Peyer's patch (tissue), 4 donors: Measurements from ENCODE around the gene RRP8. TPM values are rescaled to one million over a fixed set of nuclear protein-coding genes. Genes with fewer than 3 reads are reported as not detected.

Experiments used
- DNase-seq, 3 donors: peaks; one replicate each; pipeline ENCODE4 v3.0.0-alpha.2; 2017 to 2019
- H3K27ac ChIP-seq, 4 donors: fragments of 200-600 bp; sonication (generic); one replicate each; pipeline ENCODE4 v1.5.1; 2016 to 2019
- H3K27me3 ChIP-seq, 2 donors: fragments of 200-600 bp; sonication (generic); one replicate each; pipeline ENCODE4 v1.5.1; 2019
- H3K36me3 ChIP-seq, 3 donors: fragments of 200-600 bp; sonication (generic); one replicate each; pipeline ENCODE4 v1.5.1; 2016 to 2019
- H3K4me1 ChIP-seq, 4 donors: fragments of 200-600 bp; sonication (generic); one replicate each; pipeline ENCODE4 v1.5.1; 2016 to 2019
- H3K4me3 ChIP-seq, 4 donors: fragments of 200-600 bp; sonication (generic); 1 replicate in 3 of 4; 2 replicates in 1 of 4; pipeline ENCODE4 v1.5.1; 2016 to 2019; ENCODE audit warnings: mild to moderate bottlenecking in 1 of 4
- H3K9me3 ChIP-seq, 4 donors: fragments of 200-600 bp; sonication (generic); one replicate each; pipeline ENCODE4 v1.5.1; 2016 to 2019; ENCODE audit warnings: mild to moderate bottlenecking in 1 of 4
- POLR2A ChIP-seq, 2 donors: fragments of 450-650 bp; IDR thresholded peaks; one replicate each; pipeline ENCODE4 v1.5.1; 2017; ENCODE audit warnings: antibody characterized with exemption in 2 of 2, mild to moderate bottlenecking in 2 of 2, moderate library complexity in 2 of 2
- total RNA-seq, 4 donors: library from RNA; depleted of rRNA; stranded (reverse); fragments of >200 nt; gene quantifications; one replicate each; pipeline ENCODE4 v1.1.0, GENCODE V29; 2016
- TF ChIP-seq, protein P1 (sequence below), 6 experiments: fragments of 450-650 bp in 4 of 6; fragments of 200-600 bp in 2 of 6; sonication (generic) in 1 of 6; IDR thresholded peaks; one replicate each; pipeline ENCODE4 v1.5.1; 2017 to 2019; ENCODE audit warnings: antibody characterized with exemption in 6 of 6, mild to moderate bottlenecking in 3 of 6, moderate library complexity in 1 of 6

RRP8 gene
- total RNA-seq, 4 donors from 2014 or later = 11.4 to 28.9 (median 17.5) TPM

DNA sequence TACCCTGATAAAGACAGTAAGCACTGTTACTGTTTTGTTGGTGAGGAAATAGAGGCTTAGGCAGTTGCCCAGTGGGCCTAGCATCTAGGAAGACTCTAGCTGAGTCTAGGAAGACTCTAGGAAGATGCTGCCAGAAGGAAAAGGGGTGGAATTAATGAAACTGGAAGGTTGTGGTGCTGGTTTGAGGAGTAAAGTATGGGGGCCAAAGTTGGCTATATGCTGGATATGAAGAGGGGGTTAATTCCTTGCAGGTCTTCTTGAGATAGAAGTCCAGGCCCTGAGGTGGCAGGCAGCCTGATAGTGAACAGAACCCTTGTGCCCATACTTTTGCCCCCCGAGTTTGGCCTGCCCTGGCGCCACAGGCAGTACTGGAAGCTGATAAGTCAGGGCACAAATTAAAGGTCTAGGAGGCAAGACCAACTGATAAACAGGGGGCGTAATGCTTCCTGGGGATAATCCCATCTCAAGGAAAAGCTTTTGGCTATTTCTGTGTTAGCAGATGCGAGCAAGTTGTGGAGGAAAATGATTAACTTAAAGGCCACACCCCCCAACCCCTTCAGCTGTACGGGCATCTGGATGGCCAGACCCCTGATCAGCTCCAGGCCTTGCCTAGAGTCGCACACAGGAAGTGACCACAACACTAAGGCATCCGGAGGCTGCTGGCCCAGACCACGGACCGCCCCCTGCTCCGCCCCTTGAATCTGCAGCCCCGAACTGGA lies 3.2 kb upstream of the RRP8 start:
- H3K36me3 ChIP-seq = peaks cover 0 to 35% (median 3%) of the 10 kb centered on the region in 3 donors
- TF ChIP-seq, protein P1, sequence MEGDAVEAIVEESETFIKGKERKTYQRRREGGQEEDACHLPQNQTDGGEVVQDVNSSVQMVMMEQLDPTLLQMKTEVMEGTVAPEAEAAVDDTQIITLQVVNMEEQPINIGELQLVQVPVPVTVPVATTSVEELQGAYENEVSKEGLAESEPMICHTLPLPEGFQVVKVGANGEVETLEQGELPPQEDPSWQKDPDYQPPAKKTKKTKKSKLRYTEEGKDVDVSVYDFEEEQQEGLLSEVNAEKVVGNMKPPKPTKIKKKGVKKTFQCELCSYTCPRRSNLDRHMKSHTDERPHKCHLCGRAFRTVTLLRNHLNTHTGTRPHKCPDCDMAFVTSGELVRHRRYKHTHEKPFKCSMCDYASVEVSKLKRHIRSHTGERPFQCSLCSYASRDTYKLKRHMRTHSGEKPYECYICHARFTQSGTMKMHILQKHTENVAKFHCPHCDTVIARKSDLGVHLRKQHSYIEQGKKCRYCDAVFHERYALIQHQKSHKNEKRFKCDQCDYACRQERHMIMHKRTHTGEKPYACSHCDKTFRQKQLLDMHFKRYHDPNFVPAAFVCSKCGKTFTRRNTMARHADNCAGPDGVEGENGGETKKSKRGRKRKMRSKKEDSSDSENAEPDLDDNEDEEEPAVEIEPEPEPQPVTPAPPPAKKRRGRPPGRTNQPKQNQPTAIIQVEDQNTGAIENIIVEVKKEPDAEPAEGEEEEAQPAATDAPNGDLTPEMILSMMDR (IDR thresholded peaks at IDR 0.05) = no peak
- TF ChIP-seq POLR2A (IDR thresholded peaks at IDR 0.05) = no peak
- peak overlapping the region; percentile 68 to 94 (median 90) for H3K27ac ChIP-seq
- no peaks in the 10 kb centered on the region for H3K27me3 ChIP-seq
- H3K4me3 ChIP-seq = peak overlapping the region in 2 of 4 donors; percentile 30
- no peaks in the 10 kb centered on the region for H3K9me3 ChIP-seq
- peaks cover 0 to 69% (median 20%) of the 10 kb centered on the region in 4 donors for H3K4me1 ChIP-seq
- peak; percentile 83 to 94 (median 84) for DNase-seq

DNA sequence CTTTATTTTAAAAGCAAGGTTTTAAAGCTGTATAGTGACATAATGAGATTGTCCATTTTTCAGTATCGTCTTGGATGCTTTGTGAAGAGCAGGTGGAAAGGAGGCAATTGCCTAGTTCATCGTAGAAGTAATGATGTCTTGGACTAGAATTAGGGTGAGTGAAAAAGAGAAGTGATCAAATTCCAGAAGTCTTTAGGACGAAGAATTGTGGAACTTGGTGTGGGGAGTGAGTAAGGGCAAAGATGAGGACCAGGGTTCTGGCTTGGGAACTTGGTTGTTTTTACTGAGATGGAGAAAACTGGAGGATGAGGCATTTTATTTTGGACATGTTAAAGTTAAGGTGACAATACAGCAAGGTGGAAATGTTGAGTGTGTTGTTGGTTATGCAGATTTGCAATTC lies 1.4 kb upstream of the RRP8 start:
- no peak for TF ChIP-seq POLR2A (IDR thresholded peaks at IDR 0.05)
- TF ChIP-seq, protein P1 (IDR thresholded peaks at IDR 0.05) = no peak
- Histone ChIP-seq H3K36me3 (peaks cover 0 to 40% (median 2%) of the 10 kb centered on the region in 3 donors), H3K4me1 (peaks cover 0 to 63% (median 20%) of the 10 kb centered on the region in 4 donors), H3K27ac (peak overlapping the region; percentile 91 to 94 (median 92)), H3K9me3 (no peaks in the 10 kb centered on the region), H3K27me3 (no peaks in the 10 kb centered on the region), H3K4me3 (peak overlapping the region; percentile 77 to 87 (median 84))
- no peak for DNase-seq

DNA sequence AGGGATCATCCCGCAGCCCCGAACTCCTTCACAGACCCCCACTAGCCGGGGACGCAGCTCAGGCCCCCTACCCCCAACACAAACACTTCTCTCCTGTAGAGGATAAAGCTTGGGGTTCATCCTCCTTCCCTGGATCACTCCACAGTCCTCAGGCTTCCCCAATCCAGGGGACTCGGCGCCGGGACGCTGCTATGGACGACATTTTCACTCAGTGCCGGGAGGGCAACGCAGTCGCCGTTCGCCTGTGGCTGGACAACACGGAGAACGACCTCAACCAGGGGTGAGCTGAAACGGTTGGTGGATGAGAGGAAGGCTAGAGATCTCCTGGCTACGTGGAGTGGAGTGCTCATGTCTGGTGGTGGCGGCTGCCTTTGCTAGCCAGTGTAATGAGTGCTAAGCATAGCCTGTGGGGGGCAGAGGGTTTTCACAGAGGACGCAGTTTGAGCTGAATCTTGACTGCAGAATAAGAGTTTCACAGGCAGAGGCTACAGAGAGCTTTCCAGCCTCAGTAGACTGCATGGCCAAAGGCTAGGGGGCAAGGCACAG lies 738 bp upstream of the RRP8 start:
- Histone ChIP-seq H3K27me3 (no peaks in the 10 kb centered on the region), H3K27ac (peak overlapping the region; percentile 91 to 94 (median 92)), H3K36me3 (peaks cover 0 to 40% (median 0%) of the 10 kb centered on the region in 3 donors), H3K9me3 (no peaks in the 10 kb centered on the region), H3K4me3 (peak overlapping the region; percentile 77 to 87 (median 84)), H3K4me1 (peaks cover 0 to 61% (median 20%) of the 10 kb centered on the region in 4 donors)
- DNase-seq = peak; percentile 62 to 76 (median 66)
- no peak for TF ChIP-seq POLR2A (IDR thresholded peaks at IDR 0.05)
- TF ChIP-seq, protein P1 (IDR thresholded peaks at IDR 0.05) = peak in 2 of 6 experiments; percentile 8 to 10

DNA sequence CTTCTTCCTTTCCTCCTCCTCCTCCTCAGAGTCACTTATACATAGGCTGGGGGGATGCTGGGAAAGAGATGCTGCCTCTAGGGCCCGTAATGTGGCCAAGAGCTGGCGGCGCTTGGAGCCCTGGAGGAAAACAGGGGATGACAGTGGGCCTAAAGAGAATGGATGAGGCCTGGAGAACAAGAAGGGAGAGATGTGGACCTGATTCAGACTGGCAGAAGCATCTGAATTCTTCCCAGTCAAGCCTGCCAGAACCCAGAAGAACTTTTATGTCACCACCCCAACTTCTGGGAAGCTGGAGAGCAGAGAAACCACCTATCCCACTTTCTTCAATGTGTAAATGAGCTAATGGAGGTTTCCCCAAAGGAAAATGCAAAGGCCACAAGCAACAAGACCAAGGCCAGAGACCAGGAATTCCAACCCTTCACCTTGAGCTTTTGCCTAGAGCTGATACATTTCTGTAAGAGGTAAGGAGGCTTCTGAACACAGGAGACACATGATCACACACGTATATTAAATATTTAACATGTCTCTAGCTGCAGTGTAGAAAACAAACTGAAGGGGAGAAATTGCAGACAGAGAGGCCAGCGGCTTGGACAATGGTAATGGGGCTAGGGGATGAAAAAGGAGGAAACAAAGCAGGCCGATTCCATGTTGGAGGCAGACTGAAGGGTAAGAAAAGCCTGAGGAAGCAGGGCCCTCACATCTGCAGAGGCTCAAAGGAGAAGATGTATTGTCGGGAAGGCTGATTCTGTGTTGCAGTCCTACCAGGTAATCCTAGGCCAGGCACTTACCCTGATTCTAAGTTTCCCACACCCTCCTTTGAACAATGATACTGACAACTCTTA lies 1.1 kb downstream of the RRP8 start:
- Histone ChIP-seq H3K9me3 (no peaks in the 10 kb centered on the region), H3K4me3 (peak overlapping the region; percentile 77 to 87 (median 84)), H3K36me3 (peaks cover 0 to 41% (median 0%) of the 10 kb centered on the region in 3 donors), H3K4me1 (peaks cover 0 to 47% (median 19%) of the 10 kb centered on the region in 4 donors), H3K27ac (peak overlapping the region in 3 of 4 donors; percentile 91 to 94 (median 91)), H3K27me3 (no peaks in the 10 kb centered on the region)
- DNase-seq = no peak
- TF ChIP-seq, protein P1 (IDR thresholded peaks at IDR 0.05) = no peak
- no peak for TF ChIP-seq POLR2A (IDR thresholded peaks at IDR 0.05)

DNA sequence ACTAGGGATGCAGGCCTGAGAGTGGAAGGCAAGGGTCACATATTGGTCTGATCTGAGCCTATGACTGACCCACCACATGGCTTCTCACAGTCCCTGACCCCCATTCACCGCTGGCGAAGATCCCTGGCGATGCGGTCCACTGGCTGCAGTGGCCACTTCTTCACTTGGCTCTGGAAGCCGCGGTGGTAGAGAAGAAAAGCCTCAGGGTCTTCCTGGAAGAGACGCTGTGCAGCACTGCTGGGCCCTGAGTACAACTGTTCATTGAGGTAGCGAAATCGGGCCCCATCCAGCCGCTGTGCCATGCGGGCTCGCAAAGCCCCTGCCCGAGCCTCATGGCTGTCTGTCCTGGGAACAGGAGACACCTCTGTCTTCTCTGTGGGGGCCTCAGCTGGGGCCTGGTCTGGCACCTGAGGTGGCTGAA lies 2.4 kb downstream of the RRP8 start:
- H3K4me3 ChIP-seq = no peak overlapping the region
- TF ChIP-seq, protein P1 (IDR thresholded peaks at IDR 0.05) = no peak
- H3K4me1 ChIP-seq = peaks cover 0 to 37% (median 9%) of the 10 kb centered on the region in 4 donors
- no peaks in the 10 kb centered on the region for H3K9me3 ChIP-seq
- H3K27me3 ChIP-seq = no peaks in the 10 kb centered on the region
- no peak for DNase-seq
- no peak overlapping the region for H3K27ac ChIP-seq
- H3K36me3 ChIP-seq = peaks cover 0 to 53% (median 0%) of the 10 kb centered on the region in 3 donors
